Kidney epithelial cell (primary cell): ENCODE measurements around the gene GLRA2. TPM values are rescaled to one million over a fixed set of nuclear protein-coding genes. Genes with fewer than 3 reads are reported as not detected.

Experiments
- DNase-seq: peaks from one replicate; pipeline ENCODE4 v3.0.0-alpha.2; 2010; ENCODE audit warnings: low read depth
- H3K27me3 ChIP-seq: 2 replicates; pipeline ENCODE4 v1.6.0; 2011; ENCODE audit warnings: low read length; ENCODE audit not compliant: control insufficient read depth, insufficient read depth
- H3K36me3 ChIP-seq: 2 replicates; pipeline ENCODE4 v1.5.1; 2011; ENCODE audit warnings: low read length; ENCODE audit not compliant: control insufficient read depth, insufficient read depth
- H3K4me3 ChIP-seq: 2 replicates; pipeline ENCODE4 v1.5.1; 2011; ENCODE audit warnings: low read depth, mild to moderate bottlenecking, control low read depth, low read length
- CTCF ChIP-seq: IDR thresholded peaks from 2 replicates; pipeline ENCODE4 v1.5.1; 2011; ENCODE audit warnings: mild to moderate bottlenecking, moderate library complexity, low read length, control low read depth, inconsistent platforms; ENCODE audit not compliant: insufficient read depth, poor library complexity, severe bottlenecking
- total RNA-seq: library from RNA; depleted of rRNA; stranded (reverse); fragments of >200 nt; gene quantifications from 2 replicates; pipeline ENCODE4 v1.2.3, GENCODE V29; 2015

GLRA2 gene
- total RNA-seq, 1 donor from 2014 or later: not detected

GRCh38 chrX:14528629-14529289 is 577 bp upstream of the GLRA2 start:
- peak; percentile 43 for TF ChIP-seq CTCF
- Histone ChIP-seq H3K36me3 (no peaks in the 10 kb centered on the region), H3K4me3 (no peak overlapping the region), H3K27me3 (no peaks in the 10 kb centered on the region)
- no peak for DNase-seq

GRCh38 chrX:14533867-14534266 is 4.5 kb downstream of the GLRA2 start:
- TF ChIP-seq CTCF: no peak
- H3K27me3 ChIP-seq: no peaks in the 10 kb centered on the region
- no peaks in the 10 kb centered on the region for H3K36me3 ChIP-seq
- DNase-seq: no peak
- H3K4me3 ChIP-seq: no peak overlapping the region

- no peaks in the 10 kb centered on the region for H3K36me3 ChIP-seq
- H3K4me3 ChIP-seq: no peak overlapping the region
- TF ChIP-seq CTCF: no peak
- no peaks in the 10 kb centered on the region for H3K27me3 ChIP-seq
- no peak for DNase-seq
Observed at GRCh38 chrX:14546190-14546589, 16.9 kb downstream of the GLRA2 start.

GRCh38 chrX:14554131-14554715 is 24.9 kb downstream of the GLRA2 start:
- Histone ChIP-seq H3K4me3 (no peak overlapping the region), H3K36me3 (no peaks in the 10 kb centered on the region), H3K27me3 (no peaks in the 10 kb centered on the region)
- TF ChIP-seq CTCF: no peak
- no peak for DNase-seq

GRCh38 chrX:14564058-14564457 is 34.7 kb downstream of the GLRA2 start:
- no peaks in the 10 kb centered on the region for H3K36me3 ChIP-seq
- no peaks in the 10 kb centered on the region for H3K27me3 ChIP-seq
- DNase-seq: no peak
- H3K4me3 ChIP-seq: no peak overlapping the region
- no peak for TF ChIP-seq CTCF

GRCh38 chrX:14573161-14573560 is 43.8 kb downstream of the GLRA2 start:
- DNase-seq: no peak
- no peak for TF ChIP-seq CTCF
- Histone ChIP-seq H3K27me3 (no peaks in the 10 kb centered on the region), H3K4me3 (no peak overlapping the region), H3K36me3 (no peaks in the 10 kb centered on the region)
